Glutamatergic neuron (in vitro differentiated cells): ENCODE measurements around the gene MAP3K6. TPM values are rescaled to one million over a fixed set of nuclear protein-coding genes. Genes with fewer than 3 reads are reported as not detected.

Experiments used
- DNase-seq: peaks from one replicate; pipeline ENCODE4 v3.0.0; 2022
- H3K27ac Mint-ChIP-seq: one replicate; pipeline ENCODE4 v1.8.0; 2020; ENCODE audit warnings: mild to moderate bottlenecking, mixed read lengths, inconsistent platforms; ENCODE audit not compliant: unreplicated experiment
- H3K27me3 Mint-ChIP-seq: one replicate; pipeline ENCODE4 v1.8.0; 2020; ENCODE audit warnings: mild to moderate bottlenecking, moderate library complexity, mixed read lengths, inconsistent platforms; ENCODE audit not compliant: unreplicated experiment
- H3K36me3 Mint-ChIP-seq: one replicate; pipeline ENCODE4 v1.8.0; 2020; ENCODE audit warnings: mild to moderate bottlenecking, mixed read lengths, inconsistent platforms; ENCODE audit not compliant: unreplicated experiment
- H3K4me1 Mint-ChIP-seq: one replicate; pipeline ENCODE4 v1.8.0; 2020; ENCODE audit warnings: mild to moderate bottlenecking, low read depth, mixed read lengths, inconsistent platforms; ENCODE audit not compliant: unreplicated experiment
- H3K4me3 Mint-ChIP-seq: one replicate; pipeline ENCODE4 v1.8.0; 2020; ENCODE audit warnings: mild to moderate bottlenecking, mixed read lengths, inconsistent platforms; ENCODE audit not compliant: unreplicated experiment
- H3K9me3 Mint-ChIP-seq: one replicate; pipeline ENCODE4 v1.8.0; 2020; ENCODE audit warnings: mild to moderate bottlenecking, moderate library complexity, mixed read lengths, inconsistent platforms; ENCODE audit not compliant: unreplicated experiment
- CTCF ChIP-seq: fragments of 200-600 bp; sonication (generic); IDR thresholded peaks from one replicate; pipeline ENCODE4 v1.5.0; 2021; ENCODE audit not compliant: partially characterized antibody, unreplicated experiment
- total RNA-seq: library from RNA; stranded (reverse); fragmentation: NEBNext Ultra II Directional; extraction: Animal tissue kit (Norgen Biotek cat#: 25700); gene quantifications from one replicate; pipeline ENCODE4 v1.2.1, GENCODE V29; 2021; ENCODE audit not compliant: unreplicated experiment

Gene MAP3K6
- total RNA-seq, 1 donor from 2014 or later, result 10.0 TPM

GRCh38 chr1:27383661-27384060, 16.9 kb upstream of the MAP3K6 start:
- H3K27ac Mint-ChIP-seq, result no peak overlapping the region
- no peaks in the 10 kb centered on the region for H3K4me1 Mint-ChIP-seq
- H3K27me3 Mint-ChIP-seq, result peaks cover 13% of the 10 kb centered on the region
- DNase-seq, result no peak
- TF ChIP-seq CTCF, result no peak
- H3K4me3 Mint-ChIP-seq, result no peak overlapping the region
- no peaks in the 10 kb centered on the region for H3K36me3 Mint-ChIP-seq
- peaks cover 1% of the 10 kb centered on the region for H3K9me3 Mint-ChIP-seq

- peaks cover 13% of the 10 kb centered on the region for H3K27me3 Mint-ChIP-seq
- no peak for TF ChIP-seq CTCF
- no peak within 1 kb of the TSS for H3K4me3 Mint-ChIP-seq
- no peaks in the 10 kb centered on the region for H3K36me3 Mint-ChIP-seq
- H3K27ac Mint-ChIP-seq, result no peak within 1 kb of the TSS
- peaks cover 1% of the 10 kb centered on the region for H3K9me3 Mint-ChIP-seq
- peak; percentile 58 for DNase-seq
- H3K4me1 Mint-ChIP-seq, result no peaks in the 10 kb centered on the region
Measured at GRCh38 chr1:27383039-27383605, 16.4 kb upstream of the MAP3K6 start, which contains the start of gene CD164L2. TSS of gene CD164L2 (minus strand) at chr1:27383333. CDS start at chr1:27383239, 94 bp downstream.

- no peaks in the 10 kb centered on the region for H3K36me3 Mint-ChIP-seq
- no peak overlapping the region for H3K27ac Mint-ChIP-seq
- H3K9me3 Mint-ChIP-seq, result peaks cover 4% of the 10 kb centered on the region
- no peak for DNase-seq
- no peak for TF ChIP-seq CTCF
- H3K4me1 Mint-ChIP-seq, result peaks cover 3% of the 10 kb centered on the region
- no peak overlapping the region for H3K4me3 Mint-ChIP-seq
- H3K27me3 Mint-ChIP-seq, result peaks cover 13% of the 10 kb centered on the region
Measured at GRCh38 chr1:27381969-27382762, 15.4 kb upstream of the MAP3K6 start.

- no peak overlapping the region for H3K4me3 Mint-ChIP-seq
- H3K27me3 Mint-ChIP-seq, result peaks cover 10% of the 10 kb centered on the region
- no peaks in the 10 kb centered on the region for H3K36me3 Mint-ChIP-seq
- no peak for TF ChIP-seq CTCF
- H3K27ac Mint-ChIP-seq, result no peak overlapping the region
- H3K4me1 Mint-ChIP-seq, result peaks cover 4% of the 10 kb centered on the region
- peaks cover 4% of the 10 kb centered on the region for H3K9me3 Mint-ChIP-seq
- DNase-seq, result no peak
Measured at GRCh38 chr1:27380766-27381733, 14.3 kb upstream of the MAP3K6 start.
